ENCODE data around the gene ENO2. TPM values are rescaled to one million over a fixed set of nuclear protein-coding genes. Genes with fewer than 3 reads are reported as not detected.

The ENO2 gene
- total and polyA plus RNA-seq, 11 donors, result 4.6 to 30.9 (median 11.6) TPM

GRCh38 chr12:6923851-6924250 lies 9.5 kb downstream of the ENO2 start:
- DNase-seq (peak in 2 of 5 donors; percentile 27), ATAC-seq (no peak)
- H3K9me3 ChIP-seq, result no peaks in the 10 kb centered on the region
- peak overlapping the region in 10 of 12 donors; percentile 44 to 98 (median 96) for H3K27ac ChIP-seq
- H3K4me1 ChIP-seq, result peaks cover 4 to 54% (median 32%) of the 10 kb centered on the region in 12 donors
- TF ChIP-seq, protein P1, sequence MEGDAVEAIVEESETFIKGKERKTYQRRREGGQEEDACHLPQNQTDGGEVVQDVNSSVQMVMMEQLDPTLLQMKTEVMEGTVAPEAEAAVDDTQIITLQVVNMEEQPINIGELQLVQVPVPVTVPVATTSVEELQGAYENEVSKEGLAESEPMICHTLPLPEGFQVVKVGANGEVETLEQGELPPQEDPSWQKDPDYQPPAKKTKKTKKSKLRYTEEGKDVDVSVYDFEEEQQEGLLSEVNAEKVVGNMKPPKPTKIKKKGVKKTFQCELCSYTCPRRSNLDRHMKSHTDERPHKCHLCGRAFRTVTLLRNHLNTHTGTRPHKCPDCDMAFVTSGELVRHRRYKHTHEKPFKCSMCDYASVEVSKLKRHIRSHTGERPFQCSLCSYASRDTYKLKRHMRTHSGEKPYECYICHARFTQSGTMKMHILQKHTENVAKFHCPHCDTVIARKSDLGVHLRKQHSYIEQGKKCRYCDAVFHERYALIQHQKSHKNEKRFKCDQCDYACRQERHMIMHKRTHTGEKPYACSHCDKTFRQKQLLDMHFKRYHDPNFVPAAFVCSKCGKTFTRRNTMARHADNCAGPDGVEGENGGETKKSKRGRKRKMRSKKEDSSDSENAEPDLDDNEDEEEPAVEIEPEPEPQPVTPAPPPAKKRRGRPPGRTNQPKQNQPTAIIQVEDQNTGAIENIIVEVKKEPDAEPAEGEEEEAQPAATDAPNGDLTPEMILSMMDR (IDR thresholded peaks at IDR 0.05), result no peak
- no peak for TF ChIP-seq POLR2A (IDR thresholded peaks at IDR 0.05)
- peaks cover 0 to 8% (median 0%) of the 10 kb centered on the region in 9 donors for H3K36me3 ChIP-seq
- intact Hi-C loops (cut with DNase I), result loop anchor here in 4 of 10 donors (1.0 to 5.0 kb wide), 5 partner anchors 15 to 168 kb away; partner anchors contain the start of genes C1R (in 3 of the 4) and C12orf57 (in 1 of the 4)
- 48 to 60% (median 52%) methylated on average over 6 of the region's 6 CpGs for WGBS, 4 donors
- peak overlapping the region in 1 of 12 donors; percentile 23 for H3K4me3 ChIP-seq
- H3K27me3 ChIP-seq, result no peaks in the 10 kb centered on the region

DNA sequence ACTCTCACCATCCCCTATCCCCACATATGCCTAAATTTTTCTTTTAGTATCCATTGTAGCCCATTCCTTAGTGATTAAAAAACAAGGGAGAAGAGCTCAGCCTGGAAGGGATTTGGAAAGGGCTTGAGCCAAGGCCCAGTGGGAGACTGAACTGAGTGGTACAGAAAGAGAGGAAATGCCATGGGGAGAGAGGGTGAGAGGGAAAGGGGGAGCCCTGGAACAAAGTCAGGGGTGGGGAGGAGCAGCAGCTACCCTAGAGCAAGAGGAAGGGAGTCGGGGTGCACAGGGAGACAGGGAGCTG lies 10.8 kb downstream of the ENO2 start:
- Histone ChIP-seq H3K27me3 (no peaks in the 10 kb centered on the region), H3K4me1 (peaks cover 12 to 67% (median 44%) of the 10 kb centered on the region in 12 donors), H3K36me3 (peaks cover 0 to 6% (median 0%) of the 10 kb centered on the region in 9 donors), H3K9me3 (no peaks in the 10 kb centered on the region), H3K27ac (peak overlapping the region; percentile 87 to 98 (median 96)), H3K4me3 (peak overlapping the region in 4 of 12 donors; percentile 70 to 98 (median 91))
- peak in 1 of 4 donors; percentile 1 for ATAC-seq
- DNase-seq, result no peak
- intact Hi-C loops (cut with DNase I), result loop anchor here in 4 of 10 donors (1.0 to 5.0 kb wide), 6 partner anchors 14 to 187 kb away; partner anchors contain the start of genes C12orf57 (in 1 of the 4) and SPSB2 (in 1 of the 4)
- TF ChIP-seq, protein P1 (IDR thresholded peaks at IDR 0.05), result no peak
- 18 to 25% (median 22%) methylated on average over 1 of the region's 1 CpG for WGBS, 4 donors

- ATAC-seq (peak; percentile 49 to 63 (median 54)), DNase-seq (peak; percentile 78 to 84 (median 79))
- peak overlapping the region in 11 of 12 donors; percentile 53 to 98 (median 78) for H3K4me3 ChIP-seq
- whole genome bisulfite sequencing, 4 donors, result 6 to 12% (median 8%) methylated on average over 8 of the region's 8 CpGs
- intact Hi-C loops (cut with DNase I), result loop anchor here in 4 of 10 donors (1.0 to 5.0 kb wide), 6 partner anchors 13 to 187 kb away; partner anchors contain the start of genes C12orf57 (in 1 of the 4) and SPSB2 (in 1 of the 4)
- no peaks in the 10 kb centered on the region for H3K9me3 ChIP-seq
- peaks cover 0 to 6% (median 0%) of the 10 kb centered on the region in 9 donors for H3K36me3 ChIP-seq
- TF ChIP-seq, protein P1 (IDR thresholded peaks at IDR 0.05), result no peak
- peak in 1 of 2 donors; percentile 34 for TF ChIP-seq POLR2A (IDR thresholded peaks at IDR 0.05)
- H3K4me1 ChIP-seq, result peaks cover 12 to 69% (median 46%) of the 10 kb centered on the region in 12 donors
- peak overlapping the region; percentile 87 to 98 (median 96) for H3K27ac ChIP-seq
- H3K27me3 ChIP-seq, result no peaks in the 10 kb centered on the region
Measured at GRCh38 chr12:6925540-6926279, 11.3 kb downstream of the ENO2 start.
